Gastrocnemius medialis (tissue), 4 donors: Measurements from ENCODE around the gene TWIST2. TPM values are rescaled to one million over a fixed set of nuclear protein-coding genes. Genes with fewer than 3 reads are reported as not detected.

Experiments used
- ATAC-seq, 2 donors: fragments of 150-250 bp; one replicate each; pipeline ENCODE4 v1.9.1; 2016
- DNase-seq, 2 donors: peaks; one replicate each; pipeline ENCODE4 v3.0.0-alpha.2; 2019
- H3K27ac ChIP-seq, 4 donors: fragments of 200-600 bp; sonication (generic); 1 replicate in 1 of 4; 2 replicates in 3 of 4; pipeline ENCODE4 v1.5.1; 2016 to 2018; ENCODE audit warnings: mild to moderate bottlenecking in 2 of 4, moderate library complexity in 1 of 4
- H3K27me3 ChIP-seq, 3 donors: fragments of 200-600 bp; sonication (generic) in 2 of 3; 1 replicate in 1 of 3; 2 replicates in 2 of 3; pipeline versions ENCODE4 v1.5.1 to v1.6.0; 2016 to 2019; ENCODE audit warnings: mild to moderate bottlenecking in 1 of 3, moderate library complexity in 1 of 3
- H3K36me3 ChIP-seq, 2 donors: fragments of 200-600 bp; sonication (generic) in 1 of 2; one replicate each; pipeline ENCODE4 v1.5.1; 2017 to 2018
- H3K4me1 ChIP-seq, 2 donors: fragments of 200-600 bp; sonication (generic) in 1 of 2; one replicate each; pipeline ENCODE4 v1.5.1; 2016 to 2017; ENCODE audit warnings: mild to moderate bottlenecking in 2 of 2
- H3K4me3 ChIP-seq, 4 donors: fragments of 200-600 bp; sonication (generic) in 3 of 4; 1 replicate in 1 of 4; 2 replicates in 3 of 4; pipeline ENCODE4 v1.5.1; 2016 to 2019; ENCODE audit warnings: mild to moderate bottlenecking in 2 of 4
- H3K9me3 ChIP-seq, 3 donors: fragments of 200-600 bp; sonication (generic) in 2 of 3; 1 replicate in 1 of 3; 2 replicates in 2 of 3; pipeline ENCODE4 v1.5.1; 2016 to 2019
- CTCF ChIP-seq, 5 experiments: fragments of 450-650 bp in 3 of 5; fragments of 200-600 bp in 2 of 5; sonication (generic) in 2 of 5; IDR thresholded peaks in 4 of 5; conservative IDR thresholded peaks in 1 of 5; 1 replicate in 4 of 5; 2 replicates in 1 of 5; pipeline ENCODE4 v1.5.1; 2016 to 2019; ENCODE audit warnings: antibody characterized with exemption in 5 of 5, mild to moderate bottlenecking in 3 of 5, moderate library complexity in 3 of 5
- POLR2A ChIP-seq, 2 donors: fragments of 450-650 bp; IDR thresholded peaks; one replicate each; pipeline ENCODE4 v1.6.1; 2017; ENCODE audit warnings: antibody characterized with exemption in 2 of 2, mild to moderate bottlenecking in 2 of 2, moderate library complexity in 2 of 2
- in situ Hi-C, 4 donors: fragments of 200-750 bp; cut with MboI; loops; one replicate each; pipeline versions ENCODE4 v1.15.0 to v1.8.0; 2017; ENCODE audit warnings: low sequenced_read_pairs in 4 of 4
- intact Hi-C: fragments of 100-400 bp; cut with DNase I; formaldehyde crosslinking; loops from one replicate; pipeline ENCODE4 v1.15.1; 2023; ENCODE audit warnings: low total_unique reads
- total RNA-seq, 4 donors: library from RNA; depleted of rRNA; stranded (reverse); fragments of >200 nt; gene quantifications; one replicate each; pipeline versions ENCODE4 v1.1.0 to v1.2.3, GENCODE V29; 2016

The TWIST2 gene
- total RNA-seq, 4 donors from 2014 or later: 1.9 to 9.3 (median 2.2) TPM

GRCh38 chr2:238875101-238875470 is 27.2 kb downstream of the TWIST2 start:
- Histone ChIP-seq H3K9me3 (no peaks in the 10 kb centered on the region), H3K27ac (no peak overlapping the region), H3K4me3 (no peak overlapping the region), H3K36me3 (no peaks in the 10 kb centered on the region), H3K4me1 (no peaks in the 10 kb centered on the region), H3K27me3 (peaks cover 0 to 12% (median 3%) of the 10 kb centered on the region in 3 donors)
- TF ChIP-seq POLR2A (IDR thresholded peaks at IDR 0.05): no peak
- TF ChIP-seq CTCF (IDR thresholded peaks at IDR 0.05 in 4 of 5, conservative IDR thresholded peaks at IDR 0.05 in 1 of 5): no peak
- intact Hi-C loops (no loop called here), in situ Hi-C loops (no loop called here)
- DNase-seq: no peak
- ATAC-seq: no peak

DNA sequence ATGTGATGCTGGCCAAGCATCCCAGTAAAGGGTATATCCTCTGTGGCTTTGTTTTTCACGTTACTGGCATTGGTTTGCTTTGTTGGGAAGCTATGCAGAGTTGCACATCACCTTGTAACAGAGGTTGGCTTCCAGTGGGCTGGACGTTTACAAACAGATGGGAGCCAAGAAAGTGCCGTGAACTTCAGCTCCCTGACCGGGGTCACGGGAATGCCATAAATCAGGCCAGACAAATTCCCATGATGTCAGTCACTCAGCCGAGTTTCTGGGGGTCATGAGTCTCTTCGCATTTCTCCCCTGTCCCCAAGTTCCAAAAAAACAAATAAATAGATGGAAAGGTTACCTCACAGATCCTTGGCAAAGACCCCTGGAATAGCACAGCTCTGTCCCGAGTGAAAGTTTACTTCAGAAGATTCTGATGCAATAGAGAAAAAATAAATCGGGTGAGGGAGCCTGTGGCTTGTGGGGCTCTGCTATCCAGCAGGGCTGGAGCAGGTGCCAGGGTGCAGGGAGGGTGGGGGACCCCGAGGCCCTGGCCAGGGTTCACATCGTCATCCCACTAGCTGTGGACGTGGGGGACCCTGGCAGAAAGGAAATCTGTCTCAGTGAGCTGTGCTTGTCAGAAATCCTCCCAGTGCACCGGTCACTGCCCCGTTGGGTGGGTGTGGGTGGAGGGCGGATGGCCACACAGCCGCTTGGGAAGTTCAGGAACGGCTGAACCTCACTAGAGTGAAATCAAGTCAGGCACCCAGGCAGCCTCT is 27.8 kb downstream of the TWIST2 start:
- Histone ChIP-seq H3K9me3 (no peaks in the 10 kb centered on the region), H3K4me1 (no peaks in the 10 kb centered on the region), H3K4me3 (no peak overlapping the region), H3K27ac (peak overlapping the region in 3 of 4 donors; percentile 5 to 43 (median 31)), H3K36me3 (no peaks in the 10 kb centered on the region), H3K27me3 (peaks cover 0 to 12% (median 3%) of the 10 kb centered on the region in 3 donors)
- in situ Hi-C loops (no loop called here), intact Hi-C loops (no loop called here)
- ATAC-seq (peak; percentile 59 to 84), DNase-seq (peak in 1 of 2 donors; percentile 61)
- TF ChIP-seq POLR2A (IDR thresholded peaks at IDR 0.05) (no peak), CTCF (IDR thresholded peaks at IDR 0.05 in 4 of 5, conservative IDR thresholded peaks at IDR 0.05 in 1 of 5) (no peak)

- TF ChIP-seq CTCF (IDR thresholded peaks at IDR 0.05 in 4 of 5, conservative IDR thresholded peaks at IDR 0.05 in 1 of 5) (no peak), POLR2A (IDR thresholded peaks at IDR 0.05) (no peak)
- H3K9me3 ChIP-seq: no peaks in the 10 kb centered on the region
- in situ Hi-C loops: no loop called here
- H3K27ac ChIP-seq: peak overlapping the region in 1 of 4 donors; percentile 43
- intact Hi-C loops: no loop called here
- H3K4me3 ChIP-seq: no peak overlapping the region
- peaks cover 0 to 12% (median 3%) of the 10 kb centered on the region in 3 donors for H3K27me3 ChIP-seq
- ATAC-seq (no peak), DNase-seq (no peak)
- H3K36me3 ChIP-seq: no peaks in the 10 kb centered on the region
- no peaks in the 10 kb centered on the region for H3K4me1 ChIP-seq
Measured at GRCh38 chr2:238876232-238876630, 28.3 kb downstream of the TWIST2 start.

GRCh38 chr2:238878051-238878735 is 30.3 kb downstream of the TWIST2 start:
- peaks cover 0 to 10% (median 3%) of the 10 kb centered on the region in 3 donors for H3K27me3 ChIP-seq
- no peaks in the 10 kb centered on the region for H3K9me3 ChIP-seq
- no peaks in the 10 kb centered on the region for H3K4me1 ChIP-seq
- DNase-seq (no peak), ATAC-seq (no peak)
- intact Hi-C loops (no loop called here), in situ Hi-C loops (no loop called here)
- H3K36me3 ChIP-seq: no peaks in the 10 kb centered on the region
- no peak overlapping the region for H3K4me3 ChIP-seq
- H3K27ac ChIP-seq: no peak overlapping the region
- TF ChIP-seq CTCF (IDR thresholded peaks at IDR 0.05 in 4 of 5, conservative IDR thresholded peaks at IDR 0.05 in 1 of 5): no peak
- no peak for TF ChIP-seq POLR2A (IDR thresholded peaks at IDR 0.05)
